Stomach (tissue), 9 donors: Measurements from ENCODE around the gene VEZT. TPM values are rescaled to one million over a fixed set of nuclear protein-coding genes. Genes with fewer than 3 reads are reported as not detected.

ENCODE experiments used
- DNase-seq, 2 donors: peaks; one replicate each; pipeline versions ENCODE4 v3.0.0 to v3.0.0-alpha.2; 2013 to 2019
- H3K27ac ChIP-seq, 5 donors: fragments of 200-600 bp in 4 of 5; sonication (generic) in 4 of 5; one replicate each; pipeline ENCODE4 v1.5.1; 2013 to 2019; ENCODE audit warnings: mild to moderate bottlenecking in 1 of 5, moderate library complexity in 1 of 5
- H3K27me3 ChIP-seq, 3 donors: fragments of 200-600 bp; sonication (generic); one replicate each; pipeline ENCODE4 v1.5.1; 2017 to 2019; ENCODE audit warnings: mixed run types in 1 of 3
- H3K36me3 ChIP-seq, 4 donors: fragments of 200-600 bp; sonication (generic); 1 replicate in 3 of 4; 2 replicates in 1 of 4; pipeline ENCODE4 v1.5.1; 2016 to 2019
- H3K4me1 ChIP-seq, 4 donors: fragments of 200-600 bp; sonication (generic); one replicate each; pipeline ENCODE4 v1.5.1; 2016 to 2019
- H3K4me3 ChIP-seq, 4 donors: fragments of 200-600 bp; sonication (generic) in 3 of 4; one replicate each; pipeline ENCODE4 v1.5.1; 2016 to 2019; ENCODE audit warnings: mild to moderate bottlenecking in 1 of 4
- H3K9me3 ChIP-seq, 4 donors: fragments of 200-600 bp; sonication (generic); one replicate each; pipeline ENCODE4 v1.5.1; 2016 to 2019
- EP300 ChIP-seq: sonication (generic); formaldehyde crosslinking; IDR thresholded peaks from one replicate; pipeline ENCODE4 v1.6.1; 2017; ENCODE audit warnings: antibody characterized with exemption
- POLR2A ChIP-seq, 4 donors: fragments of 450-650 bp; IDR thresholded peaks; one replicate each; pipeline ENCODE4 v1.6.1; 2016; ENCODE audit warnings: antibody characterized with exemption in 4 of 4, control low read depth in 2 of 4, mild to moderate bottlenecking in 1 of 4, moderate library complexity in 1 of 4
- POLR2AphosphoS5 ChIP-seq, 3 donors: sonication (generic); formaldehyde crosslinking; IDR thresholded peaks; one replicate each; pipeline ENCODE4 v1.6.1; 2016; ENCODE audit warnings: antibody characterized with exemption in 3 of 3
- WGBS, 5 donors: extraction: QIAGEN DNeasy Blood & Tissue Kit in 3 of 5; methylation state at CpG; one replicate each; pipeline versions ENCODE4 v1.1.5 to v1.1.7; 2013 to 2018; 5-methylcytosine and 5-hydroxymethylcytosine counted together
- intact Hi-C: fragments of 100-400 bp; cut with DNase I; formaldehyde crosslinking; loops from one replicate; pipeline ENCODE4 v1.15.1; 2023; ENCODE audit warnings: low total_unique reads
- polyA plus RNA-seq, 3 donors: library from polyadenylated mRNA; stranded (reverse); fragments of 200-250 nt; gene quantifications; one replicate each; pipeline ENCODE4 v1.2.3, GENCODE V29; 2013
- total RNA-seq, 5 donors: library from RNA; depleted of rRNA; stranded (reverse); fragments of >200 nt; gene quantifications; one replicate each; pipeline versions ENCODE4 v1.1.0 to v1.2.3, GENCODE V29; 2014 to 2016
- TF ChIP-seq, protein P1 (sequence below), 7 experiments: fragments of 450-650 bp in 4 of 7; fragments of 200-600 bp in 3 of 7; sonication (generic) in 3 of 7; IDR thresholded peaks; one replicate each; pipeline ENCODE4 v1.5.1; 2016 to 2019; ENCODE audit warnings: antibody characterized with exemption in 7 of 7, control low read depth in 2 of 7, mild to moderate bottlenecking in 1 of 7
- donor health status: healthy with polysubstance abuse.
- donor health status: Bipolar disorder and iron deficiency.
- donor health status: healthy.

Gene VEZT
- total and polyA plus RNA-seq, 8 donors, result 11.0 to 165 (median 46.7) TPM

- no peak for TF ChIP-seq EP300
- no peak for TF ChIP-seq POLR2AphosphoS5 (IDR thresholded peaks at IDR 0.05)
- TF ChIP-seq, protein P1, sequence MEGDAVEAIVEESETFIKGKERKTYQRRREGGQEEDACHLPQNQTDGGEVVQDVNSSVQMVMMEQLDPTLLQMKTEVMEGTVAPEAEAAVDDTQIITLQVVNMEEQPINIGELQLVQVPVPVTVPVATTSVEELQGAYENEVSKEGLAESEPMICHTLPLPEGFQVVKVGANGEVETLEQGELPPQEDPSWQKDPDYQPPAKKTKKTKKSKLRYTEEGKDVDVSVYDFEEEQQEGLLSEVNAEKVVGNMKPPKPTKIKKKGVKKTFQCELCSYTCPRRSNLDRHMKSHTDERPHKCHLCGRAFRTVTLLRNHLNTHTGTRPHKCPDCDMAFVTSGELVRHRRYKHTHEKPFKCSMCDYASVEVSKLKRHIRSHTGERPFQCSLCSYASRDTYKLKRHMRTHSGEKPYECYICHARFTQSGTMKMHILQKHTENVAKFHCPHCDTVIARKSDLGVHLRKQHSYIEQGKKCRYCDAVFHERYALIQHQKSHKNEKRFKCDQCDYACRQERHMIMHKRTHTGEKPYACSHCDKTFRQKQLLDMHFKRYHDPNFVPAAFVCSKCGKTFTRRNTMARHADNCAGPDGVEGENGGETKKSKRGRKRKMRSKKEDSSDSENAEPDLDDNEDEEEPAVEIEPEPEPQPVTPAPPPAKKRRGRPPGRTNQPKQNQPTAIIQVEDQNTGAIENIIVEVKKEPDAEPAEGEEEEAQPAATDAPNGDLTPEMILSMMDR (IDR thresholded peaks at IDR 0.05), result no peak
- no peak for TF ChIP-seq POLR2A (IDR thresholded peaks at IDR 0.05)
- no peak overlapping the region for H3K27ac ChIP-seq
- DNase-seq, result no peak
- no peaks in the 10 kb centered on the region for H3K9me3 ChIP-seq
- intact Hi-C loops, result no loop called here
- no peak overlapping the region for H3K4me3 ChIP-seq
- WGBS, 5 donors, result 68 to 90% (median 79%) methylated on average over 3 of the region's 3 CpGs
- H3K27me3 ChIP-seq, result no peaks in the 10 kb centered on the region
- no peaks in the 10 kb centered on the region for H3K4me1 ChIP-seq
- H3K36me3 ChIP-seq, result peaks cover 0 to 78% (median 59%) of the 10 kb centered on the region in 4 donors
Measured at GRCh38 chr12:95269892-95270291, 52.3 kb downstream of the VEZT start.

GRCh38 chr12:95271465-95271864, 53.9 kb downstream of the VEZT start:
- no peak for DNase-seq
- peaks cover 0 to 2% (median under 1%) of the 10 kb centered on the region in 4 donors for H3K4me1 ChIP-seq
- TF ChIP-seq POLR2AphosphoS5 (IDR thresholded peaks at IDR 0.05), result peak in 1 of 3 donors; percentile 16
- no peak for TF ChIP-seq POLR2A (IDR thresholded peaks at IDR 0.05)
- 60 to 70% (median 67%) methylated on average over 2 of the region's 2 CpGs for WGBS, 5 donors
- no peak overlapping the region for H3K27ac ChIP-seq
- no peaks in the 10 kb centered on the region for H3K27me3 ChIP-seq
- no peaks in the 10 kb centered on the region for H3K9me3 ChIP-seq
- H3K36me3 ChIP-seq, result peaks cover 0 to 74% (median 54%) of the 10 kb centered on the region in 4 donors
- no peak overlapping the region for H3K4me3 ChIP-seq
- intact Hi-C loops, result no loop called here

- peak in 1 of 2 donors; percentile 34 for DNase-seq
- Histone ChIP-seq H3K27ac (no peak overlapping the region), H3K4me1 (peaks cover 0 to 34% (median 6%) of the 10 kb centered on the region in 4 donors), H3K36me3 (peaks cover 0 to 60% (median 46%) of the 10 kb centered on the region in 4 donors), H3K9me3 (no peaks in the 10 kb centered on the region), H3K4me3 (no peak overlapping the region), H3K27me3 (no peaks in the 10 kb centered on the region)
- WGBS, 5 donors, result 48 to 75% (median 66%) methylated on average over 1 of the region's 1 CpG
- TF ChIP-seq POLR2AphosphoS5 (IDR thresholded peaks at IDR 0.05), result peak in 1 of 3 donors; percentile 24
- TF ChIP-seq, protein P1 (IDR thresholded peaks at IDR 0.05), result no peak
- intact Hi-C loops, result no loop called here
Measured at GRCh38 chr12:95277139-95277538, 59.5 kb downstream of the VEZT start.

DNA sequence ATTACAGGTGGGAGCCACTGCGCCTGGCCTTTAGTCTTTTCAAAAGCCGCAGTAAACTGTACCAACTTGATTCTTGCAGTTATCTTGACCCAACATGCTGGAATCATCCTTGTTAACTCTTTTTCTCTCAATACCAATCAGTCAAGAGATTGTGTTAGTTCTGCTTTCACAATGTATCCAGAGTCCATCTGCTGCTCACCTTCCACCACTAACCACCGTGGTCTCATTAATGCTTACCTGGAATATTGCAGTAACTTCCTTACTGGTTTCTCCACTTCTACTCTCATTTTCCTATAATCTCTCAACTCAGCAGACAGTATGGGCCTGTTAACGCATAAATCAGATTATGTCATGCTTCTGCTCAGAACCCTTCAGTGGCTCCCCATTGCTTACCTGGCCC, 62.2 kb downstream of the VEZT start:
- DNase-seq, result no peak
- TF ChIP-seq, protein P1 (IDR thresholded peaks at IDR 0.05), result no peak
- TF ChIP-seq POLR2AphosphoS5 (IDR thresholded peaks at IDR 0.05), result no peak
- no peak for TF ChIP-seq POLR2A (IDR thresholded peaks at IDR 0.05)
- TF ChIP-seq EP300, result no peak
- Histone ChIP-seq H3K36me3 (peaks cover 19 to 66% (median 61%) of the 10 kb centered on the region in 4 donors), H3K9me3 (no peaks in the 10 kb centered on the region), H3K27ac (no peak overlapping the region), H3K4me1 (peaks cover 0 to 34% (median 6%) of the 10 kb centered on the region in 4 donors), H3K27me3 (no peaks in the 10 kb centered on the region), H3K4me3 (no peak overlapping the region)
- intact Hi-C loops, result no loop called here
- WGBS, 5 donors, result 93 to 98% (median 96%) methylated on average over 4 of the region's 4 CpGs

DNA sequence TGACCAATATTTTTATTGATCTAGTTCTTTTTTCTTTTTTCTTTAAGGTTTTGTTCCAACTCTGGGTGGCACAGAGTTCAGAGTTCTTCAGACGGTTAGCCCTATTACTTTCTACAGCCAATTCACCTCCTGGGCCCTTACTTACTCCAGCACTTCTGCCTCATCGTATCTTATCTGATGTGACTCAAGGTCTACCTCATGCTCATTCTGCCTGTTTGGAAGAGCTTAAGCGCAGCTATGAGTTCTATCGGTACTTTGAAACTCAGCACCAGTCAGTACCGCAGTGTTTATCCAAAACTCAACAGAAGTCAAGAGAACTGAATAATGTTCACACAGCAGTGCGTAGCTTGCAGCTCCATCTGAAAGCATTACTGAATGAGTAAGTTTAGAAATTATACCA, 64.7 kb downstream of the VEZT start:
- Histone ChIP-seq H3K9me3 (no peaks in the 10 kb centered on the region), H3K27ac (no peak overlapping the region), H3K36me3 (peaks cover 19 to 70% (median 66%) of the 10 kb centered on the region in 4 donors), H3K4me1 (peaks cover 0 to 23% (median 7%) of the 10 kb centered on the region in 4 donors), H3K4me3 (no peak overlapping the region), H3K27me3 (no peaks in the 10 kb centered on the region)
- 86 to 91% (median 88%) methylated on average over 6 of the region's 6 CpGs for WGBS, 5 donors
- TF ChIP-seq EP300 (no peak), POLR2A (IDR thresholded peaks at IDR 0.05) (no peak), POLR2AphosphoS5 (IDR thresholded peaks at IDR 0.05) (no peak)
- TF ChIP-seq, protein P1 (IDR thresholded peaks at IDR 0.05), result no peak
- no peak for DNase-seq
- intact Hi-C loops, result no loop called here
